PC-9 (cell line): ENCODE measurements around the gene LRRC14B.
"Not testable (repeated sequence)": the region's sequence is repeated elsewhere in the genome, so short reads cannot be mapped to it uniquely, and the experiment has no call there.

Experiments
- EZH2 ChIP-seq: fragments of 200-600 bp; sonication (generic); IDR thresholded peaks from 2 replicates; pipeline ENCODE4 v1.8.0; 2017; ENCODE audit warnings: antibody characterized with exemption, low read depth
- TF ChIP-seq, protein P1 (sequence below): fragments of 200-600 bp; sonication (generic); conservative IDR thresholded peaks from 2 replicates; pipeline ENCODE4 v1.6.1; 2017; ENCODE audit warnings: mixed run types, antibody characterized with exemption, mild to moderate bottlenecking, moderate library complexity

GRCh38 chr5:245717-246116 is 54.4 kb downstream of the LRRC14B start:
- TF ChIP-seq, protein P1, sequence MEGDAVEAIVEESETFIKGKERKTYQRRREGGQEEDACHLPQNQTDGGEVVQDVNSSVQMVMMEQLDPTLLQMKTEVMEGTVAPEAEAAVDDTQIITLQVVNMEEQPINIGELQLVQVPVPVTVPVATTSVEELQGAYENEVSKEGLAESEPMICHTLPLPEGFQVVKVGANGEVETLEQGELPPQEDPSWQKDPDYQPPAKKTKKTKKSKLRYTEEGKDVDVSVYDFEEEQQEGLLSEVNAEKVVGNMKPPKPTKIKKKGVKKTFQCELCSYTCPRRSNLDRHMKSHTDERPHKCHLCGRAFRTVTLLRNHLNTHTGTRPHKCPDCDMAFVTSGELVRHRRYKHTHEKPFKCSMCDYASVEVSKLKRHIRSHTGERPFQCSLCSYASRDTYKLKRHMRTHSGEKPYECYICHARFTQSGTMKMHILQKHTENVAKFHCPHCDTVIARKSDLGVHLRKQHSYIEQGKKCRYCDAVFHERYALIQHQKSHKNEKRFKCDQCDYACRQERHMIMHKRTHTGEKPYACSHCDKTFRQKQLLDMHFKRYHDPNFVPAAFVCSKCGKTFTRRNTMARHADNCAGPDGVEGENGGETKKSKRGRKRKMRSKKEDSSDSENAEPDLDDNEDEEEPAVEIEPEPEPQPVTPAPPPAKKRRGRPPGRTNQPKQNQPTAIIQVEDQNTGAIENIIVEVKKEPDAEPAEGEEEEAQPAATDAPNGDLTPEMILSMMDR = not testable (repeated sequence)
- not testable (repeated sequence) for TF ChIP-seq EZH2
